ENCODE measurements around the gene AIFM2. TPM values are rescaled to one million over a fixed set of nuclear protein-coding genes. Genes with fewer than 3 reads are reported as not detected.

The AIFM2 gene
- total RNA-seq, 1 donor from 2014 or later = 11.7 TPM

- peaks cover 19% of the 10 kb centered on the region for H3K4me1 Mint-ChIP-seq (ENCODE audit: unreplicated experiment)
- no peaks in the 10 kb centered on the region for H3K27me3 Mint-ChIP-seq (ENCODE audit: unreplicated experiment)
- peak; percentile 99 for DNase-seq (ENCODE audit: extremely low spot score, unreplicated experiment)
- H3K27ac Mint-ChIP-seq (ENCODE audit: unreplicated experiment) = peak within 1 kb of the TSS; percentile 98
- H3K9me3 Mint-ChIP-seq (ENCODE audit: unreplicated experiment) = no peaks in the 10 kb centered on the region
- H3K4me3 Mint-ChIP-seq (ENCODE audit: unreplicated experiment) = peak within 1 kb of the TSS; percentile 85
- peak; percentile 65 for TF ChIP-seq CTCF (IDR thresholded peaks at IDR 0.05)
- H3K36me3 Mint-ChIP-seq (ENCODE audit: unreplicated experiment) = peaks cover 13% of the 10 kb centered on the region
These were observed 14.0 kb upstream of the AIFM2 start, which contains the start of gene TYSND1 for GRCh38 chr10:70146489-70147258. Gene TYSND1, minus strand, starts transcription at chr10:70146700. Its CDS starts 114 bp downstream, at chr10:70146586.

GRCh38 chr10:70145666-70146488, 13.3 kb upstream of the AIFM2 start:
- Mint-ChIP-seq H3K27me3 (ENCODE audit: unreplicated experiment) (no peaks in the 10 kb centered on the region), H3K4me3 (ENCODE audit: unreplicated experiment) (peak overlapping the region; percentile 85), H3K9me3 (ENCODE audit: unreplicated experiment) (no peaks in the 10 kb centered on the region), H3K27ac (ENCODE audit: unreplicated experiment) (peak overlapping the region; percentile 98), H3K4me1 (ENCODE audit: unreplicated experiment) (peaks cover 19% of the 10 kb centered on the region), H3K36me3 (ENCODE audit: unreplicated experiment) (peaks cover 6% of the 10 kb centered on the region)
- no peak for DNase-seq (ENCODE audit: extremely low spot score, unreplicated experiment)
- peak; percentile 62 for TF ChIP-seq CTCF (IDR thresholded peaks at IDR 0.05)

- no peak for DNase-seq (ENCODE audit: extremely low spot score, unreplicated experiment)
- Mint-ChIP-seq H3K4me1 (ENCODE audit: unreplicated experiment) (peaks cover 19% of the 10 kb centered on the region), H3K9me3 (ENCODE audit: unreplicated experiment) (no peaks in the 10 kb centered on the region), H3K36me3 (ENCODE audit: unreplicated experiment) (peaks cover 6% of the 10 kb centered on the region), H3K27me3 (ENCODE audit: unreplicated experiment) (no peaks in the 10 kb centered on the region), H3K27ac (ENCODE audit: unreplicated experiment) (peak overlapping the region; percentile 60), H3K4me3 (ENCODE audit: unreplicated experiment) (peak overlapping the region; percentile 70)
- TF ChIP-seq CTCF (IDR thresholded peaks at IDR 0.05) = no peak
These were observed 12.6 kb upstream of the AIFM2 start for GRCh38 chr10:70145166-70145665.

GRCh38 chr10:70144372-70145110, 11.9 kb upstream of the AIFM2 start:
- H3K4me1 Mint-ChIP-seq (ENCODE audit: unreplicated experiment) = peaks cover 19% of the 10 kb centered on the region
- no peaks in the 10 kb centered on the region for H3K27me3 Mint-ChIP-seq (ENCODE audit: unreplicated experiment)
- H3K27ac Mint-ChIP-seq (ENCODE audit: unreplicated experiment) = peak overlapping the region; percentile 60
- peaks cover 2% of the 10 kb centered on the region for H3K36me3 Mint-ChIP-seq (ENCODE audit: unreplicated experiment)
- peak overlapping the region; percentile 70 for H3K4me3 Mint-ChIP-seq (ENCODE audit: unreplicated experiment)
- DNase-seq (ENCODE audit: extremely low spot score, unreplicated experiment) = no peak
- no peak for TF ChIP-seq CTCF (IDR thresholded peaks at IDR 0.05)
- no peaks in the 10 kb centered on the region for H3K9me3 Mint-ChIP-seq (ENCODE audit: unreplicated experiment)

Measured in osteocyte (in vitro differentiated cells).